Measurements from ENCODE around the gene VCL. TPM values are rescaled to one million over a fixed set of nuclear protein-coding genes. Genes with fewer than 3 reads are reported as not detected.

The VCL gene
- total RNA-seq, 1 experiment from 2014 or later: 495 TPM

DNA sequence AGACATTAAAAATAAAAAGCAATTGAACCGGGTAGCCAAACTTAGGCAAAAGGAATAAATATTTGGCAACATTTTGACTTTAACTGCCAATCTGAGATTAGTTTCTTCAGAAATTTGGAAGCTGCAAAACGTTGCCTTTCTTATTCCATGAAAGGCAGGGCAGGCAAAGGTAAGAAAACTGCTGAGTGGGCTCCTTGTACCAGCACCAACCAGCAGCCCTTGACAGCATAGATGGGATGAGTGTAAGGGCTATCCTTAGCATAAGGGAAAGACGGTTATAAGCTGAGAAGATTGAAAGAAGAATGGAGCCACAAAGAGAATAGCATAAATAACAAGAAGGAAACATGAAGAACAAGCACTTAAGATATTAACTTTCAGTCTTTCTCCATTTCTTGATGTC, 124.1 kb downstream of the VCL start:
- no peak overlapping the region for H3K4me3 ChIP-seq (ENCODE audit: low read depth in 2 of 2, low read length in 2 of 2)
- intact Hi-C loops (cut with micrococcal nuclease; ENCODE audit: unreplicated experiment): no loop called here

DNA sequence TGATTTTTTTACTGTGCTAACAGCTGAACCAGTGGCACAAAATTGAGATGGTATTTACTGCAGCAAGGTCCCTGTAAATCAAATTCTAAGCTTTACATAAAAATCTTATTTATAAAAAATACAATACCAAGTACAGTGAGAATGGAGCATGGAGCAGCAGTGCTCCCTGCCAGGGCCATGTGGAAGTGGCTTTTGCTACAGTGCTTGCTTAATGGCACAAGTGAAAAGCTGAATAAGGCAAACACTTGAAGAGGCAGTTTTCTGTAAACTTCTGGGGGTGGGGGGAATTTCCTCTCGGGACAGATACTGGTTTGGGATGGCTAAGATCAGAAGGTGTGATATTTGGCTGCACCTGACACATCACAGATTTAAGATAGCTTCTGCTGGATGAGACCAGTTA, 125.2 kb downstream of the VCL start:
- CTCF ChIA-PET: no interaction called here
- in situ Hi-C loops (cut with HindIII; ENCODE audit: low pct_unique_long_range_greater_than_20kb, low sequenced_read_pairs): no loop called here
- Histone ChIP-seq H3K27me3 (ENCODE audit: control insufficient read depth, insufficient read depth, low read length) (no peaks in the 10 kb centered on the region), H3K27ac (ENCODE audit: low read length) (no peak overlapping the region), H3K4me1 (ENCODE audit: control insufficient read depth, insufficient read depth, low read length) (no peaks in the 10 kb centered on the region), H3K36me3 (ENCODE audit: control insufficient read depth, insufficient read depth, low read length) (peaks cover 56% of the 10 kb centered on the region), H3K9me3 (ENCODE audit: control insufficient read depth, insufficient read depth, low read depth, low read length) (no peaks in the 10 kb centered on the region), H3K4me3 (ENCODE audit: low read depth in 2 of 2, low read length in 2 of 2) (no peak overlapping the region)
- DNase-seq (ENCODE audit: low read depth, low spot score) (no peak), ATAC-seq (peak; percentile 32; the same call in 1 of the 2 replicates)
- BruUV-seq (replicated peaks): TSS peak; percentile 40
- intact Hi-C loops (cut with micrococcal nuclease; ENCODE audit: unreplicated experiment): no loop called here
- POLR2A ChIA-PET: interaction anchor here (0.6 kb wide), 1 partner anchor 105 kb away, joined by 9 read pairs; no protein-coding TSS in a partner anchor
- TF ChIP-seq, protein P1, sequence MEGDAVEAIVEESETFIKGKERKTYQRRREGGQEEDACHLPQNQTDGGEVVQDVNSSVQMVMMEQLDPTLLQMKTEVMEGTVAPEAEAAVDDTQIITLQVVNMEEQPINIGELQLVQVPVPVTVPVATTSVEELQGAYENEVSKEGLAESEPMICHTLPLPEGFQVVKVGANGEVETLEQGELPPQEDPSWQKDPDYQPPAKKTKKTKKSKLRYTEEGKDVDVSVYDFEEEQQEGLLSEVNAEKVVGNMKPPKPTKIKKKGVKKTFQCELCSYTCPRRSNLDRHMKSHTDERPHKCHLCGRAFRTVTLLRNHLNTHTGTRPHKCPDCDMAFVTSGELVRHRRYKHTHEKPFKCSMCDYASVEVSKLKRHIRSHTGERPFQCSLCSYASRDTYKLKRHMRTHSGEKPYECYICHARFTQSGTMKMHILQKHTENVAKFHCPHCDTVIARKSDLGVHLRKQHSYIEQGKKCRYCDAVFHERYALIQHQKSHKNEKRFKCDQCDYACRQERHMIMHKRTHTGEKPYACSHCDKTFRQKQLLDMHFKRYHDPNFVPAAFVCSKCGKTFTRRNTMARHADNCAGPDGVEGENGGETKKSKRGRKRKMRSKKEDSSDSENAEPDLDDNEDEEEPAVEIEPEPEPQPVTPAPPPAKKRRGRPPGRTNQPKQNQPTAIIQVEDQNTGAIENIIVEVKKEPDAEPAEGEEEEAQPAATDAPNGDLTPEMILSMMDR (IDR thresholded peaks at IDR 0.05): peak; percentile 12
- TF ChIP-seq TCF7L2 (IDR thresholded peaks at IDR 0.05; ENCODE audit: low read depth, low read length): no peak
- TF ChIP-seq, protein P2, sequence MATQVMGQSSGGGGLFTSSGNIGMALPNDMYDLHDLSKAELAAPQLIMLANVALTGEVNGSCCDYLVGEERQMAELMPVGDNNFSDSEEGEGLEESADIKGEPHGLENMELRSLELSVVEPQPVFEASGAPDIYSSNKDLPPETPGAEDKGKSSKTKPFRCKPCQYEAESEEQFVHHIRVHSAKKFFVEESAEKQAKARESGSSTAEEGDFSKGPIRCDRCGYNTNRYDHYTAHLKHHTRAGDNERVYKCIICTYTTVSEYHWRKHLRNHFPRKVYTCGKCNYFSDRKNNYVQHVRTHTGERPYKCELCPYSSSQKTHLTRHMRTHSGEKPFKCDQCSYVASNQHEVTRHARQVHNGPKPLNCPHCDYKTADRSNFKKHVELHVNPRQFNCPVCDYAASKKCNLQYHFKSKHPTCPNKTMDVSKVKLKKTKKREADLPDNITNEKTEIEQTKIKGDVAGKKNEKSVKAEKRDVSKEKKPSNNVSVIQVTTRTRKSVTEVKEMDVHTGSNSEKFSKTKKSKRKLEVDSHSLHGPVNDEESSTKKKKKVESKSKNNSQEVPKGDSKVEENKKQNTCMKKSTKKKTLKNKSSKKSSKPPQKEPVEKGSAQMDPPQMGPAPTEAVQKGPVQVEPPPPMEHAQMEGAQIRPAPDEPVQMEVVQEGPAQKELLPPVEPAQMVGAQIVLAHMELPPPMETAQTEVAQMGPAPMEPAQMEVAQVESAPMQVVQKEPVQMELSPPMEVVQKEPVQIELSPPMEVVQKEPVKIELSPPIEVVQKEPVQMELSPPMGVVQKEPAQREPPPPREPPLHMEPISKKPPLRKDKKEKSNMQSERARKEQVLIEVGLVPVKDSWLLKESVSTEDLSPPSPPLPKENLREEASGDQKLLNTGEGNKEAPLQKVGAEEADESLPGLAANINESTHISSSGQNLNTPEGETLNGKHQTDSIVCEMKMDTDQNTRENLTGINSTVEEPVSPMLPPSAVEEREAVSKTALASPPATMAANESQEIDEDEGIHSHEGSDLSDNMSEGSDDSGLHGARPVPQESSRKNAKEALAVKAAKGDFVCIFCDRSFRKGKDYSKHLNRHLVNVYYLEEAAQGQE (IDR thresholded peaks at IDR 0.05; ENCODE audit: insufficient read depth in 1 of 2, low read depth in 2 of 2, low read length in 1 of 2): no peak
- TF ChIP-seq SIN3A (IDR thresholded peaks at IDR 0.05; ENCODE audit: borderline replicate concordance, insufficient read depth, low read depth, low read length): no peak
- TF ChIP-seq POLR2AphosphoS5 (IDR thresholded peaks at IDR 0.05; ENCODE audit: low read depth, low read length): no peak; the same call in 1 of the 2 replicates

More for the DNA sequence above, 124.1 kb downstream of the VCL start:
- in situ Hi-C loops (cut with HindIII; ENCODE audit: low pct_unique_long_range_greater_than_20kb, low sequenced_read_pairs): no loop called here
- CTCF ChIA-PET: no interaction called here
- no peak overlapping the region for H3K27ac ChIP-seq (ENCODE audit: low read length)
- BruUV-seq (replicated peaks): no TSS peak
- H3K36me3 ChIP-seq (ENCODE audit: control insufficient read depth, insufficient read depth, low read length): peaks cover 62% of the 10 kb centered on the region
- no peaks in the 10 kb centered on the region for H3K4me1 ChIP-seq (ENCODE audit: control insufficient read depth, insufficient read depth, low read length)
- DNase-seq (ENCODE audit: low read depth, low spot score) (no peak), ATAC-seq (no peak)
- no peaks in the 10 kb centered on the region for H3K9me3 ChIP-seq (ENCODE audit: control insufficient read depth, insufficient read depth, low read depth, low read length)
- POLR2A ChIA-PET: no interaction called here
- no peaks in the 10 kb centered on the region for H3K27me3 ChIP-seq (ENCODE audit: control insufficient read depth, insufficient read depth, low read length)
- peak; percentile 13; the same call in 1 of the 2 replicates for TF ChIP-seq POLR2AphosphoS5 (IDR thresholded peaks at IDR 0.05; ENCODE audit: low read depth, low read length)
- TF ChIP-seq, protein P1 (IDR thresholded peaks at IDR 0.05): no peak
- TF ChIP-seq, protein P2 (IDR thresholded peaks at IDR 0.05; ENCODE audit: insufficient read depth in 1 of 2, low read depth in 2 of 2, low read length in 1 of 2): no peak

Data from Panc1 (cell line).